Stomach (tissue), 9 donors: ENCODE results near the gene TBC1D8. TPM values are rescaled to one million over a fixed set of nuclear protein-coding genes. Genes with fewer than 3 reads are reported as not detected.

Source experiments
- DNase-seq, 2 donors: peaks; one replicate each; pipeline versions ENCODE4 v3.0.0 to v3.0.0-alpha.2; 2013 to 2019
- H3K27ac ChIP-seq, 5 donors: fragments of 200-600 bp in 4 of 5; sonication (generic) in 4 of 5; one replicate each; pipeline ENCODE4 v1.5.1; 2013 to 2019; ENCODE audit warnings: mild to moderate bottlenecking in 1 of 5, moderate library complexity in 1 of 5
- H3K27me3 ChIP-seq, 3 donors: fragments of 200-600 bp; sonication (generic); one replicate each; pipeline ENCODE4 v1.5.1; 2017 to 2019; ENCODE audit warnings: mixed run types in 1 of 3
- H3K36me3 ChIP-seq, 4 donors: fragments of 200-600 bp; sonication (generic); 1 replicate in 3 of 4; 2 replicates in 1 of 4; pipeline ENCODE4 v1.5.1; 2016 to 2019
- H3K4me1 ChIP-seq, 4 donors: fragments of 200-600 bp; sonication (generic); one replicate each; pipeline ENCODE4 v1.5.1; 2016 to 2019
- H3K4me3 ChIP-seq, 4 donors: fragments of 200-600 bp; sonication (generic) in 3 of 4; one replicate each; pipeline ENCODE4 v1.5.1; 2016 to 2019; ENCODE audit warnings: mild to moderate bottlenecking in 1 of 4
- H3K9me3 ChIP-seq, 4 donors: fragments of 200-600 bp; sonication (generic); one replicate each; pipeline ENCODE4 v1.5.1; 2016 to 2019
- EP300 ChIP-seq: sonication (generic); formaldehyde crosslinking; IDR thresholded peaks from one replicate; pipeline ENCODE4 v1.6.1; 2017; ENCODE audit warnings: antibody characterized with exemption
- POLR2A ChIP-seq, 4 donors: fragments of 450-650 bp; IDR thresholded peaks; one replicate each; pipeline ENCODE4 v1.6.1; 2016; ENCODE audit warnings: antibody characterized with exemption in 4 of 4, control low read depth in 2 of 4, mild to moderate bottlenecking in 1 of 4, moderate library complexity in 1 of 4
- POLR2AphosphoS5 ChIP-seq, 3 donors: sonication (generic); formaldehyde crosslinking; IDR thresholded peaks; one replicate each; pipeline ENCODE4 v1.6.1; 2016; ENCODE audit warnings: antibody characterized with exemption in 3 of 3
- WGBS, 5 donors: extraction: QIAGEN DNeasy Blood & Tissue Kit in 3 of 5; methylation state at CpG; one replicate each; pipeline versions ENCODE4 v1.1.5 to v1.1.7; 2013 to 2018; 5-methylcytosine and 5-hydroxymethylcytosine counted together
- intact Hi-C: fragments of 100-400 bp; cut with DNase I; formaldehyde crosslinking; loops from one replicate; pipeline ENCODE4 v1.15.1; 2023; ENCODE audit warnings: low total_unique reads
- polyA plus RNA-seq, 3 donors: library from polyadenylated mRNA; stranded (reverse); fragments of 200-250 nt; gene quantifications; one replicate each; pipeline ENCODE4 v1.2.3, GENCODE V29; 2013
- total RNA-seq, 5 donors: library from RNA; depleted of rRNA; stranded (reverse); fragments of >200 nt; gene quantifications; one replicate each; pipeline versions ENCODE4 v1.1.0 to v1.2.3, GENCODE V29; 2014 to 2016
- TF ChIP-seq, protein P1 (sequence below), 7 experiments: fragments of 450-650 bp in 4 of 7; fragments of 200-600 bp in 3 of 7; sonication (generic) in 3 of 7; IDR thresholded peaks; one replicate each; pipeline ENCODE4 v1.5.1; 2016 to 2019; ENCODE audit warnings: antibody characterized with exemption in 7 of 7, control low read depth in 2 of 7, mild to moderate bottlenecking in 1 of 7
- donor health status: healthy with polysubstance abuse.
- donor health status: Bipolar disorder and iron deficiency.
- donor health status: healthy.

The TBC1D8 gene
- total and polyA plus RNA-seq, 8 donors = 9.9 to 179 (median 74.9) TPM

GRCh38 chr2:100995309-100996075 is 155.7 kb downstream of the TBC1D8 start:
- DNase-seq = no peak
- 91 to 95% (median 93%) methylated on average over 28 of the region's 28 CpGs for WGBS, 5 donors
- intact Hi-C loops = no loop called here
- TF ChIP-seq POLR2AphosphoS5 (IDR thresholded peaks at IDR 0.05) = no peak
- no peak for TF ChIP-seq POLR2A (IDR thresholded peaks at IDR 0.05)
- TF ChIP-seq, protein P1, sequence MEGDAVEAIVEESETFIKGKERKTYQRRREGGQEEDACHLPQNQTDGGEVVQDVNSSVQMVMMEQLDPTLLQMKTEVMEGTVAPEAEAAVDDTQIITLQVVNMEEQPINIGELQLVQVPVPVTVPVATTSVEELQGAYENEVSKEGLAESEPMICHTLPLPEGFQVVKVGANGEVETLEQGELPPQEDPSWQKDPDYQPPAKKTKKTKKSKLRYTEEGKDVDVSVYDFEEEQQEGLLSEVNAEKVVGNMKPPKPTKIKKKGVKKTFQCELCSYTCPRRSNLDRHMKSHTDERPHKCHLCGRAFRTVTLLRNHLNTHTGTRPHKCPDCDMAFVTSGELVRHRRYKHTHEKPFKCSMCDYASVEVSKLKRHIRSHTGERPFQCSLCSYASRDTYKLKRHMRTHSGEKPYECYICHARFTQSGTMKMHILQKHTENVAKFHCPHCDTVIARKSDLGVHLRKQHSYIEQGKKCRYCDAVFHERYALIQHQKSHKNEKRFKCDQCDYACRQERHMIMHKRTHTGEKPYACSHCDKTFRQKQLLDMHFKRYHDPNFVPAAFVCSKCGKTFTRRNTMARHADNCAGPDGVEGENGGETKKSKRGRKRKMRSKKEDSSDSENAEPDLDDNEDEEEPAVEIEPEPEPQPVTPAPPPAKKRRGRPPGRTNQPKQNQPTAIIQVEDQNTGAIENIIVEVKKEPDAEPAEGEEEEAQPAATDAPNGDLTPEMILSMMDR (IDR thresholded peaks at IDR 0.05) = no peak
- no peak for TF ChIP-seq EP300
- no peaks in the 10 kb centered on the region for H3K4me1 ChIP-seq
- peaks cover 10 to 52% (median 50%) of the 10 kb centered on the region in 4 donors for H3K36me3 ChIP-seq
- H3K9me3 ChIP-seq = no peaks in the 10 kb centered on the region
- no peaks in the 10 kb centered on the region for H3K27me3 ChIP-seq
- H3K4me3 ChIP-seq = no peak overlapping the region
- H3K27ac ChIP-seq = no peak overlapping the region

DNA sequence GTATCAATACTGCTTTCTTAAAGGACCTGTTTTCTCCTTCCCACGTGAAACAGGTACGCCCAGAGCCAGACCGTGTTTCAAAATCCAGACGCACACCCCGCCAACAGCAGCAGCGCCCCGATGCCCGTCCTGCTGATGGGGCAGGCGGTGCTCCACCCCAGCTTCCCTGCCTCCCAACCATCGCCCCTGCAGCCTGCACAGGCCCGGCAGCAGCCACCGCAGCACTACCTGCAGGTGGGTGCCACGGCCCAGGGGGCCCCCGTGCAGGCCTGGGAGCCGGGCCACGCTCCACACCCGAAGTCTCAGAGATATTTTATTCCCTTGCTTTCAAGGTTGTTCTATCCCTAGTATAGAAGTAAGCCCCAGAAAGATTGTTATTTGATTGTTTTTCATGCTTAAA is 157.9 kb downstream of the TBC1D8 start:
- intact Hi-C loops = no loop called here
- no peak for DNase-seq
- no peaks in the 10 kb centered on the region for H3K4me1 ChIP-seq
- H3K36me3 ChIP-seq = peaks cover 10 to 70% (median 59%) of the 10 kb centered on the region in 4 donors
- H3K27ac ChIP-seq = no peak overlapping the region
- no peaks in the 10 kb centered on the region for H3K27me3 ChIP-seq
- no peaks in the 10 kb centered on the region for H3K9me3 ChIP-seq
- WGBS, 5 donors = 92 to 96% (median 93%) methylated on average over 17 of the region's 17 CpGs
- TF ChIP-seq, protein P1 (IDR thresholded peaks at IDR 0.05) = no peak
- TF ChIP-seq POLR2A (IDR thresholded peaks at IDR 0.05) (no peak), EP300 (no peak), POLR2AphosphoS5 (IDR thresholded peaks at IDR 0.05) (no peak)
- H3K4me3 ChIP-seq = no peak overlapping the region

- intact Hi-C loops = no loop called here
Measured at GRCh38 chr2:100992262-100992661, 158.9 kb downstream of the TBC1D8 start.

GRCh38 chr2:100991404-100991773 is 159.8 kb downstream of the TBC1D8 start:
- H3K4me1 ChIP-seq = no peaks in the 10 kb centered on the region
- no peaks in the 10 kb centered on the region for H3K9me3 ChIP-seq
- DNase-seq = no peak
- intact Hi-C loops = no loop called here
- no peak overlapping the region for H3K27ac ChIP-seq
- TF ChIP-seq EP300 = no peak
- TF ChIP-seq, protein P1 (IDR thresholded peaks at IDR 0.05) = no peak
- TF ChIP-seq POLR2A (IDR thresholded peaks at IDR 0.05) = no peak
- TF ChIP-seq POLR2AphosphoS5 (IDR thresholded peaks at IDR 0.05) = no peak
- H3K27me3 ChIP-seq = no peaks in the 10 kb centered on the region
- 82 to 94% (median 92%) methylated on average over 5 of the region's 5 CpGs for WGBS, 5 donors
- no peak overlapping the region for H3K4me3 ChIP-seq
- peaks cover 10 to 76% (median 63%) of the 10 kb centered on the region in 4 donors for H3K36me3 ChIP-seq

More at GRCh38 chr2:100992262-100992661, 158.9 kb downstream of the TBC1D8 start:
- Histone ChIP-seq H3K27me3 (no peaks in the 10 kb centered on the region), H3K4me1 (no peaks in the 10 kb centered on the region), H3K36me3 (peaks cover 10 to 79% (median 68%) of the 10 kb centered on the region in 4 donors), H3K9me3 (no peaks in the 10 kb centered on the region), H3K4me3 (no peak overlapping the region), H3K27ac (no peak overlapping the region)
- no peak for TF ChIP-seq EP300
- no peak for TF ChIP-seq POLR2A (IDR thresholded peaks at IDR 0.05)
- no peak for TF ChIP-seq POLR2AphosphoS5 (IDR thresholded peaks at IDR 0.05)
- TF ChIP-seq, protein P1 (IDR thresholded peaks at IDR 0.05) = no peak
- WGBS, 5 donors = 61 to 76% (median 72%) methylated on average over 6 of the region's 6 CpGs
- no peak for DNase-seq
